NK-92 (cell line): Measurements from ENCODE around the gene LIPC.

Source experiments
- DNase-seq: peaks from one replicate; lab custom pipeline; 2025; ENCODE audit not compliant: unreplicated experiment; lab: John Stamatoyannopoulos, UW

LIPC gene

DNA sequence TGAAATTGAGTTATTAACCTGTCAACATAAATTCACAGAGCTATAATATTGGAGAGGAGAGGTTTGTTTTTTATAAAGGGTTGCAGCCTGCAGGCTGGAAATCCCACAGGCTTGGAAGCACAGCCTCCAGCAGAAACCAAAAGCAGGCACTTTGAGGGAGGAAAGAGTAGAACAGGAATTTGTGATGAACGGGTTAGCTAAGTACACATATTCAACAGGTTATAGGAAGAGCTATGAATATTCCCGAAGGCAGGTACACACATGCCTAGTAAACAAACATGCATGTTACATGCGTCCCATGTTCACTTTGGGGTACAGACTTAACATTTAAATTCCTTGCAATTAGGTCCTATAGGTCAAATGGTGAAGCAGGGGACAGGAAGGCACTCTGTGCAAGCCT lies 25.9 kb upstream of the LIPC start:
- DNase-seq = no peak

DNA sequence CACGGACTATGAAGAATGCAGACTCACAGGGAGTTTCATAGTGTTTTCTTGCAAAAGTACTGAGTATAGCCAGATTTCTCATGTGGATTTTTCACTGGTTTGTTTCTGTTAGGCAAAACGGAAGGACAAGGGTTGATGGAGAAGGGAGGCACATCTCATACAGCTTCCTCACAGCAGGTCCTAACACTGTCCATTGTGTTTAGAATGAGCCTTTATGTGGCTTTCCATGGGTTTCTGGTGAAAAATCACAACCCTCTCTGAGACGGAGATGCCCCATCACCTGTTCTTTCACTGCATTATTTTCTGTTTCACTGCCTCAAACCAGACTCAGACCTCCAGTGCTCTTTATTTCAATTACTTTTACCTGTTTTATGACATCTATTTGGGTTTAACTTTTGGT lies 25.0 kb upstream of the LIPC start:
- no peak for DNase-seq

DNA sequence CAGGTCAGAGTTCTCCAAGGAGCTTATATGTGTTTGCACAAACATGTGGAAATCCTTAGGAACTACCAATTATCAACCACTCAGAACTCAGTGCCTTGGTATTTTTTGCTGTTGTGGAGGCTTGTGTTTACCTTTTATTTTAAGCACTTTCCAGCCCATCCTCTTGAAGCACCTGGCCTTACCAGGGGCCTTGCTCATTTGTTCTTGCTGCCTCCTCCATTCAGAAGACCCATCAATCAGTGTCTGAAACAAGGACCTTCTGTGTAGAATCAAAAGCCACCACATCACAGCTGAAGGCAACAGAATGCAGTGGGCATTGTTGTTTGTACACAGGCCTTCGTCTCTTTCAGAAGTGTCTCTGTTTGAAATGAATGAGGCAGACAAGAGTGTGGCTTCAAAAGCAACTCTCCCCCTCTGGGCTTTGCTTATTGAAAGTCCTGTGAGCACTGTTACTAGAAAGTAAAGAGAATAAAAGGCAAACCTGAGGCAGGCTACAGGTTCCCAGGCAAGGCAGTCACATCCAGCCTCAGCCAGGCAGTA lies 24.5 kb upstream of the LIPC start:
- no peak for DNase-seq

DNA sequence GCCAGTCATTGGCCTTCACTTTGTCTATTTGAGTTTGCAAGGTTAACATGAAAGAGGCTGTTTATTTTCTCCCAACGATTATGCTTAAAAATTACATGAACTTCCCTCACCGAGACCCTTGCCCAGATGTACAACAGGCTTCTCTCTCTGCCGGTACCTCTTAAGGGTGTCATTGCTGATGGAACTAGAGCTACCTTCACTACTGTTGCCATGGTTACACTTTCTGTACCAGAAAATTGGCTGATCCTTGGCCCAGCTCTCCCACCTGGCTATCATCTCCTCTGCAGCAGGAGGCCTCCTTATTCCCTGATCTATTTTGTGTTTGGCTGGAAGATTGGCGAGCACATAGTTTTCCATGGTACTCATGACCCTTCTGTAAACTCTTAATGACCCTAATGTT lies 24.0 kb upstream of the LIPC start:
- no peak for DNase-seq

DNA sequence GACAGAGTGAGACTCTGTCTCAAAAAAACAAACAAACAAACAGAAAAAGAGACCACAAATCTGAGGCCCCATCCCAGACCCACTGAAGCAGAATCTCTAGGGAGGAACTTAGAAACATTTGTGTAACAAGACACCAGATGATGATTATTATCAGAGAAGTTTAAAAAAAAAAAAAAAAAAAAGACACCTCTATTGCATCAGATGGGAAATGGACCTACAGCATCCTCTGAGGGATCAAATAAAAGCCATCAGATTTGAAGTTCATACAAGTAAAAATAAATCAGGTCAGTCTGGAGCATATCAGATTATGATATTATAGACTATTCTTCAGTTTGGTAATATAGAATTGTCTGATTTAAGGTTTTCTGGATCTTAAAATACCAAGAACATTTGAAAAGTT lies 21.9 kb upstream of the LIPC start:
- no peak for DNase-seq

DNA sequence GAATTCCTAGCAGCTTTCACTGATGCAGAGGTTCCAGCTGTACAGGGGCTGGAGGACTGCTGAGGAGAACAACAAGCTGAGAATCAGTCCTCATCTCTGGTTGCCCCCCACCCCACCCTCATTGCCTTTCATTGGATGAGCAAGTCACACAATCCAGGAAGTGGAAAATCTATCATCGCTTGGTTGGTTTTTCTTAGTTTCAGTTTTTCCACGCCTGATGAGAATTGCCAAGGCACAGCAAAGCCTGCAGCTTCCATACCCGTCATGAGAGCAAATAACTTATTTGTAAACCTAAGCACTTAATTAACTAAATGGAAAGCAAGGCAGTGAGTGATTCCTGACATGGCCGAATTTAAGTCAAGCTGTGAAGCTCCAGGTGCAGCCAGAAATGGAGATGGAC lies 21.4 kb upstream of the LIPC start:
- no peak for DNase-seq

DNA sequence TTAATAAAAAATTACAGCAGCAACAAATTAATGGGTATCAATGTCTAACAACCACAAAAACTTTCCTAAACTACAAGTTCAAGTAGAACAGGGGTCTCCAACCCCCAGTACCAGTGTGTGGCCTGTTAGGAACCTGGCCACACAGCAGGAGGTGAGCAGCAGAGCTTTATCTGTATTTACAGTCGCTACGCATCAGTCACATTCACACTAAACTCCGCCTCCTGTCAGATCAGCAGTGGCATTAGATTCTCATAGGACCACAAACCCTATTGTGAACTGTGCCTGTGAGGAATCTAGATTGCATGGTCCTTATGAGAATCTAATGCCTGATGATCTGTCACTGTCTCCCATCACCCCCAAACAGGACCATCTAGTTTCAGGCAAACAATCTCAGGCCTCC lies 18.5 kb upstream of the LIPC start:
- no peak for DNase-seq

DNA sequence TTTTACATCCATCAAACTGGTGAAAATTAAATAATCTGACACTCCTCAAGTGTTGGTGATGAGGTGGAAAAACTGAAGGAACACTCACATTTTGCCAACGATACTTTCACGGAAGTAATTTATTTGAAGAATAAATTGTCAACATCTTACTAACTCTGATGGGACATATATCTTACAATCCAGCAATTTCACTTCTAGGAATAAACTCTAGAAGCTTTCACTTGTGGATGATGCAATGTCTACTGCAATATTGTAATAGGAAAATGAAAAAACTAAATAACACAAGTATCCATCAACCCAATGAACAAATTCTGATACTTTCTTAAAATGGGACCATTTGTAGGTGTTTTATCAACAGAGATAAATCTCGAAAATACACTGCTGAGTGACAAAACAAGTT lies 16.2 kb upstream of the LIPC start:
- DNase-seq = no peak

DNA sequence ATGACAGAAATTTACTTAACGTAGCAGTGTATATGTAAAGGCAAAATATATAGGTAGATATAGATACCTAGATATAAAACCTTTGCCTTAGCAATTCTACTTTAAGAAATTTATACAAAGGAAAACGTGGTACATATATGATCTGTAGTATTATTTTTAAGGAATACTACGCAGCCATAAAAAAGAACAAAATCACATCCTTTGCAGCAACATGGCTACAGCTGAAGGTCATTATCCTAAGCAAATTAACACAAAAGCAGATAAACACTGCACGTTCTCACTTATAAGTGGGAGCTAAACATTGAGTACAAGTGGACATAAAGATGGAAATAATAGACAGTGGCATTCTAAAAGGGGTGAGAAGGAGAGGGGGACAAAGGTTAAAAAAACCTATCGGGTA lies 14.8 kb upstream of the LIPC start:
- DNase-seq = no peak

DNA sequence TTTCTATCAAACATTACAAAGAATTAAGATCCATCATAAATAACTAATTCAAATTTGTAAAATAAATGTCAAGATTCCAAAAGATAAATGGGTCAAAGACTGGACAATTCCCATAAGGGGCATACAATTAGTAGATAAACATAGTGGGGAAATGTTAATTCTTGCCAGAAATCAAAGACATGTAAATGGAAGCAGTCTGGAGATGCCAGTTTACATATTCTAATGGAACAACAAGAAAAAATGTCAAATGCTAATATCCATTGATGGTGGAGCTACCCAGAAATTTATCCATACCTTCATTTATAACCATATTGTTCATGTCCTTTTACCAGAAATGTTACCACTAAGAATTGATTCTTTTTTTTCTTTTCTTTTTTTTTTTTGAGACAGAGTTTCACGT lies 13.7 kb upstream of the LIPC start:
- DNase-seq = no peak

DNA sequence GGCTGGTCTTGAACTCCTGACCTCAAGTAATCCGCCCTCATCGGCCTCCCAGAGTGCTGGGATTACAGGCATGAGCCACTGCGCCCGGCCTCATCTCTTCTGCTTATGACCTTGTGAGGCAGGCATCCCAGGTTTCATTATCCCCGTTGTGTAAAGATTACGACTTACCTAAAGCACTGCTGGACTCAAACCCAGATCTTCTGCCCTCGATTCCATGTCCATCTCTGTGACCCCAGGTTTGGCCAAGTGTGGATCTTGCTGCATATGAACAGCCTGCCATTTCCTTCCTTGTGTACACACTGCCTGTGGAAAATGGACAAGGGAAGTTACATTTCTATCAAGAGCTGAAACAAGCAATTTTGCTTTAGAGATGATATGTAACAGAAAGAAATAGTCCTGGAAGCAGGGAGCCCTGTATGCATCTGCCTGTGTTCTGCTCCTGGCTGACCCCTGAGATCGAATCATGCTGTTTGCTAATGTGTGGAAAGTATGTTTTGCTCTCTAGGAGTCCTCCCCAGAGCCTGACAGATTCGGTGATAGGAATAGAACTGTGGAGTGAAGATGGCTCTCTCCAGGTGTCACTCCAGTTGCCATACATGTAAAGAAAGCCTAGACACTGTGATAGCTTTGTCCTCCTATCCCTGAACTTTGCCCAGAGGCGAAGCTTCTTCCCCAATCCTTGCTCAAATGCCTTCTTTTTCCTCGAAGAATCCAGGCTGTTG lies 11.8 kb upstream of the LIPC start:
- DNase-seq = no peak

DNA sequence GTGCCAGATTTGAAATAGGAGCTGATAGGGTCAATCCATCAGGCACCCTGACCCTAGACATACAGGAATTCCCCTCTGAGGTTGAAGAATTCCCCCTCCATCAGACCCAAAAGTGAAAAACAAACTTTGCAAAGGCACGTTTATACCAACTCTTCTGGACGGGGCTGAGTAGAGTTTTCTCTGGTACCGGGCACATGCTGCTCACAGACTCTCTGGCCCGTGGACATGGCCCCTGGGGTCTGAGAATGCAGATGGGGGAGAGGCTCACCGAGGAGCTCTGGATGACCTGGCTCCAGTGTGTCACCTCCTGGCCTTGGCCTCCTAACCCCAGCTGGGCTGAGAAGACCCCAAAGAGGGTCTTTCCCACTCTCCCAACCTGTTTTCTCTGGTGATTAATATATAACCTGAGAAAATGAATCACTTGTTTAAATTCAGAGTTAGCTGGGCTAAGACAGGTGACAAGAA lies 11.2 kb upstream of the LIPC start:
- DNase-seq = no peak

DNA sequence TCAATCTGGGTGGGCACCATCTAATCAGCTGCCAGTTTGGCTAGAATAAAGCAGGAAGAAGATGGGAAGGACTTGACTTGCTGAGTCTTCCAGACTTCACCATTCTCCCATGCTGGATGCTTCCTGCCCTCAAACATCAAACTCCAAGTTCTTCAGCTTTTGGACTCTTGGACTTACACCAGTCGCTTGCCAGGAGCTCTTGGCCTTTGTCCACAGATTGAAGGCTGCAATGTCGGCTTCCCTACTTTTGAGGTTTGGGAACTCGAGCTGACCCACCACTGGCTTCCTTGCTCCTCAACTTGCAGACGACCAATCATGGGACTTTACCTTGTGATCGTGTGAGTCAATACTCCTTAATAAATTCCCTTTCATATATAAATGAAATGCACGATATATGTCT lies 8.6 kb upstream of the LIPC start:
- no peak for DNase-seq

DNA sequence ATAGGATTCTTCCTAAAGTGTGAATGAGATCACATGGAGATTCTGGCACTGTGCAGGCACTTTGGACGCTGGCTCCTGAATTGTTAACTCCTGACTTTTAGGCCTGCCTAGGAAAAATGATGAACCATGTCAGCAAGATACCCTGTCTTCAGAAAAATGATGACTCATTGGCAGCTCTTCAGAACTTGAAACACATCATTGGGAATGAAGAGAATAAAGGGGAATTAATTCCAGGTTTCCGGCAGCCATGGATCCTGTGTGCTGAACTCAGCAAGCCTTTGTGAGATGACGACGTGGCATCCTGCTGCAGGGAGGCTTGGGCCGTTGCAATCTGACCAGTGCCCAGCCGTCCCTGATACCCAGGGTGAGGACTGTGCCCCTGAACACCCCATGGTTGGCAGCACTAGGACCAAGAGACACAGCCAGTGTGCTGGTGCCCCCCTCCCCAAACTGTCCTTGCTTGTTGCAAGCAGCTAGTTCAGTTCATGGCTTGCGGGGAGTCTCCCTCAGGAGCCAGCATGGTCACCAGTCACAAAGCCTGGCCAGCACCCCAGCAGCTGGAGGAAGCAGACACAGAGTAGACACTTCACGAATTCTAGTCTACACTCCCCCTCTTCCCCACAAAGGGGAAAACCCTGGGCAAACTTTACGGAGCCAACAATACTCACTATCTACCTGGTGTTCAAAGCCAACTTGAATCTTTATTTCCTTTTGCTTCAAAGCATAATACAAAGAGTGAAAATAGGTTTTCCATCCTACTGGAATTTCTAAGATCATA lies 7.8 kb upstream of the LIPC start:
- DNase-seq = no peak

DNA sequence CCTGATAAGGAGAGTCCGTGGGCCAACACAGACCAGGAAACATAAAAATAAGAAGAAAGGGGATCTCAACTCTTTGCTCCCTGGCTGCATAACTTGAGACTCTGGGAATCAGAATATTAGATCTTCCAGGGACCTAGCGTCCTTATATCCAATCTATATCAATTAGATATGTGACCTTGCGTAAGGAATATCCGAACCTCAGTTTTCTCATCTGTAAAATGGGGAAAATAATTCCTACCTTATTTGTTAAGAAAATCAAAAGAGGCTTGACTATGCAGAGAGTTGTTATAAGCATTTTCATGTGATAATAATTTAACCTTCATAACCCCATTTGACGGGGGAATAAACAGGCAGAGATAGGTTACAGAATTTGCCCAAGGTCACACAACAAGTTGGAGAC lies 7.1 kb upstream of the LIPC start:
- DNase-seq = no peak

DNA sequence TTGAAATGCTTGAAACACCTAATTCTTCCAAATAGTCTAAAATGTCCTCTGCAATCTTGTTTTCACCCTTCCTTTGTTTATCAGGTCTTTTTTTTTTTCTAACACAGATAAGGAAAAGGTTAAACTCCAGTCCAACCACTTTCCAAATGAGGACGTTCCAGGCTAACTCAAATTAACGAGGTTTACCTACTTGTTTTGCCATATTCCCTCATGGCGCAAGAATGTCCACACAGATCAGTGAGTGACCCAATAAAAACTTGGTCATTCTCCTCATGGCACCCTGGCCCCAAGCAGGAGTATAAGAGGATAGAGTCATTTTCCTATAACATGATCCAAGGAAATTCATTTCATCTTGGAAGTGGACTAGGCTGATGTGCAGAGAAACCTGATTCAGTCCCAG lies 6.6 kb upstream of the LIPC start:
- no peak for DNase-seq

DNA sequence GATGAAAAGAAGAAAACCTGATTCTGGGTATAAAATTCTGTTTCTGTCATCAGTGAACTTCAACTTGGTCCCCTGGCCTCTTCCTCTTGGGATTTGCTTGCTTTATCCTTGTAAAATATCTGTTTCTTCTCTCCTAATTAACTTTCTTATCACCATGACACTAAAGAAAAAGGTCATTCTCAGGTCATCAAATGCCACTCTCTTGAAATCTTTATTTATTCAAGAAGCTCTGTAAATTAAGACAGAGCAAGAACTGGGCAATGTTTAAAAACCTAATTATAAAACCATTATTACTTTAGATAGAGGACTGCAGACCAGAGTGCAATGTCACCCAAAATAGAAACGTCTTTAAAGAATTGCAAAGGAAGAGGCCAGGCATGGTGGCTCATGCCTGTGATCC lies 6.0 kb upstream of the LIPC start:
- DNase-seq = no peak

DNA sequence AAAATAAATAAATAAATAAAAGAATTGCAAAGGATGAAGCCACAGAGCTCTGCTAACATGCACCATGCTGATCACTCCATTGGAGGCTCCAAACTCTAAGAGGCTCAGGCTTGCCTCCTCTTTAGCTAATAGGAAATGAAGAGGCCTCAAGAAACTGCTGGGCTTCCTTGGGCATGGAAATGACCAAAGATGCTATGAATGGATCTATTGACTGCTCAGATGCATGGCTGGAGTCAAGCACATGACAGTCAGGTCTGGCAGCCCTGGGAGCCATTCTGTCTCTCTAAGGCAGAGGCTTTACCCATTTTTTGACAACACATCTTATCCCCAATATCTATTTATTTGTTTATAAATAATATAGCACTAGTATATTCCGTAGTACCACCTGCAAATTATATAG lies 5.3 kb upstream of the LIPC start:
- DNase-seq = no peak

DNA sequence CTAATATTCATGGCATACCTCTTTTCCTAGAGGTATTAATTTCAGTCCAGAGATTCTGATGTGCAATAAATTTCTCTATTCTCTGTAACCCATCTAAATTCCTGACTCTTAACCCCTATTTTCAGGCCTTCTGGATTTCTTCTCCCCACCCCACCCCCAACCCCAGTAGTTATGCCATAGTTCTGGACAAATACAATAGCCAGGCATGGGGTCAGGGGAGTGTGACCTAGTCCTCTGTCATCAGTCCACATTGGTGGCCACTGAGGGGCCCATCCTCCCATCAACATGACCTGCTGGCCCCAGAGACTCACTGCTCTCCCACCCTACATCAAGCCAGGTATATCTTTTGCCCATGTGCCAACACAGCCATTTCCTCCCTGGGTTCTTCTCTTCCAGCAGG lies 3.8 kb upstream of the LIPC start:
- no peak for DNase-seq

DNA sequence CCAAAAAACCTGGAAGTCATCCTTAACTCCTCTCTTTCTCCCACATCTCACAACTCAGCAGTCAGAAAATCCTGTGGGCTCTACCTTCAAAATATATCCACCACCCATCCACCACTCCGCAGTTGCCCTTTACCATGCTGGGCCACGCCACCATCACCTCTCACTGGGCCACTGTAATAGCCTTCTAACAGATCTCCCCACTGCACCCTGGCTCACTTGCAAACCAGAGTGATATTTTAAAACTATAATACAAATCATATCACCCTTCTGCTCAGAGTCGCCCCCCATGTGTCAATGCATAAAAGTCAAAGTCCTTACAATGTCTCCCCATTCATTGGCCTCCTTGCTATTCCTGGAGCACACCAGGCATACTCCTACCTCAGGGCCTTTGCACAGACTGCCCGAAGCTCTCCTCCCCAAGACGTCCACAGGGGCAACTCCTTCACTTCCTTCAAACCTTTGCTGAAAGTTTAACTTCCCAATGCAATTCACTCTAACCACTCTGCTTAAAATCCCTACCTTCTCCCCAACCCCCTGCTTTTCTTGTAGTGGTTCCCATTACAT lies 1.5 kb upstream of the LIPC start:
- DNase-seq = no peak

DNA sequence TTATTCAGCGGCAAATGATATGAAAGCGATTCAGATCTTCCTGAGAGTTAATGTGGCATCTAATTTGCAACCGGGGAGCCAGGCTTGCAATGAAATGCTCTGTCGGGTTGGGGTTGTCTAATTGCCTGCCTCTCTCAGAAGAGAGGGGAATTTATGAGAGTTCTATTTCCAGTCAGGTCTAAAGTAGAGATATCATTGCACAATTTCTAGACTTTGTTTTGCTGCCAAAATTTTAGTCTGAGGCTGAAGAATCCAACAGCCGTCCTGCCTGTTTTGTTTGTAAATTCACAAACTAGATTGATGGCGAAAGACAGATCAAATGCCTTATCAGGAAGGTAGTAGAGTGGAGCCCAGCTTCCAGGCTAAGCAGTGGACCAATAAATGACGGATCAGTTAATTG lies 610 bp downstream of the LIPC start:
- no peak for DNase-seq
